GM18511 (cell line): ENCODE data around the gene FAM72A.
A peak's percentile ranks its signal among the peaks of the same experiment; 100 is the strongest.
"Not testable (repeated sequence)": the region's sequence is repeated elsewhere in the genome, so short reads cannot be mapped to it uniquely, and the experiment has no call there.

Source experiments
- ATAC-seq: cut with Tn5 transposase; IDR thresholded peaks from one replicate; pipeline ENCODE4 v1.9.1; 2021; ENCODE audit warnings: mild to moderate bottlenecking, moderate library complexity; ENCODE audit not compliant: unreplicated experiment

The FAM72A gene

GRCh38 chr1:206202789-206203363, at the start of gene FAM72A:
TSS of gene FAM72A (minus strand) at chr1:206202839. CDS start at chr1:206202025, 814 bp downstream.
- ATAC-seq: peak; percentile 82

- ATAC-seq: peak; percentile 84
These were observed 48.5 kb upstream of the FAM72A start for GRCh38 chr1:206250953-206251681.

GRCh38 chr1:206246129-206246886, 43.7 kb upstream of the FAM72A start:
- ATAC-seq: not testable (repeated sequence)

- ATAC-seq: not testable (repeated sequence)
These were observed 42.8 kb upstream of the FAM72A start for GRCh38 chr1:206245479-206245878.

GRCh38 chr1:206243335-206243734, 40.7 kb upstream of the FAM72A start:
- ATAC-seq: peak; percentile 99

- ATAC-seq: peak; percentile 54
These were observed 37.6 kb upstream of the FAM72A start for GRCh38 chr1:206240288-206240687.

- ATAC-seq: not testable (repeated sequence)
These were observed 32.6 kb upstream of the FAM72A start for GRCh38 chr1:206235190-206235589.

GRCh38 chr1:206234189-206234916, 31.7 kb upstream of the FAM72A start:
- ATAC-seq: not testable (repeated sequence)

- not testable (repeated sequence) for ATAC-seq
These were observed 30.5 kb upstream of the FAM72A start for GRCh38 chr1:206232970-206233645.

GRCh38 chr1:206231989-206232388, 29.4 kb upstream of the FAM72A start:
- not testable (repeated sequence) for ATAC-seq

- not testable (repeated sequence) for ATAC-seq
These were observed 26.6 kb upstream of the FAM72A start for GRCh38 chr1:206229286-206229685.

GRCh38 chr1:206226886-206227285, 24.2 kb upstream of the FAM72A start:
- not testable (repeated sequence) for ATAC-seq

GRCh38 chr1:206225386-206225785, 22.7 kb upstream of the FAM72A start:
- not testable (repeated sequence) for ATAC-seq

GRCh38 chr1:206224190-206224776, 21.6 kb upstream of the FAM72A start:
- not testable (repeated sequence) for ATAC-seq

GRCh38 chr1:206221585-206221984, 18.9 kb upstream of the FAM72A start:
- ATAC-seq: not testable (repeated sequence)

GRCh38 chr1:206220332-206221000, 17.8 kb upstream of the FAM72A start:
- not testable (repeated sequence) for ATAC-seq

- not testable (repeated sequence) for ATAC-seq
These were observed 17.1 kb upstream of the FAM72A start for GRCh38 chr1:206219514-206220331.

GRCh38 chr1:206218765-206219164, 16.1 kb upstream of the FAM72A start:
- not testable (repeated sequence) for ATAC-seq
